GM13976 (cell line): ENCODE data around the gene DLAT.
"Not testable (repeated sequence)": the region's sequence is repeated elsewhere in the genome, so short reads cannot be mapped to it uniquely, and the experiment has no call there.

Source experiments
- DNase-seq: peaks from one replicate; pipeline ENCODE4 v3.0.0; 2012; ENCODE audit warnings: low spot score
- CTCF ChIP-seq: IDR thresholded peaks from 2 replicates; pipeline ENCODE4 v1.5.1; 2012; ENCODE audit warnings: borderline replicate concordance, mild to moderate bottlenecking; ENCODE audit not compliant: insufficient read depth; ENCODE audit errors: extremely low read depth, missing control alignments, control extremely low read depth
- in situ Hi-C: fragments of 300-500 bp; cut with MboI; formaldehyde crosslinking; loops from one replicate; pipeline ENCODE4 v1.12.0; 2022; ENCODE audit warnings: low sequenced_read_pairs, mixed read lengths, inconsistent platforms; ENCODE audit not compliant: unreplicated experiment

DLAT gene

GRCh38 chr11:112004389-112004788 is 20.8 kb upstream of the DLAT start:
- in situ Hi-C loops = no loop called here
- TF ChIP-seq CTCF = peak; percentile 61
- DNase-seq = peak; percentile 68

- no peak for TF ChIP-seq CTCF
- DNase-seq = no peak
- in situ Hi-C loops = no loop called here
Measured at GRCh38 chr11:112005422-112006094, 19.6 kb upstream of the DLAT start.

GRCh38 chr11:112006095-112006441 is 19.1 kb upstream of the DLAT start:
- DNase-seq, in situ Hi-C loops: not testable (repeated sequence)

GRCh38 chr11:112011451-112011850 is 13.8 kb upstream of the DLAT start:
- in situ Hi-C loops = not testable (repeated sequence)

GRCh38 chr11:112012874-112013273 is 12.3 kb upstream of the DLAT start:
- in situ Hi-C loops = no loop called here
- DNase-seq = no peak

More at GRCh38 chr11:112011451-112011850, 13.8 kb upstream of the DLAT start:
- DNase-seq = not testable (repeated sequence)

GRCh38 chr11:112013497-112014164 is 11.6 kb upstream of the DLAT start:
- in situ Hi-C loops = no loop called here
- TF ChIP-seq CTCF = no peak
- no peak for DNase-seq

More at GRCh38 chr11:112012874-112013273, 12.3 kb upstream of the DLAT start:
- no peak for TF ChIP-seq CTCF

GRCh38 chr11:112016088-112016764 is 9.0 kb upstream of the DLAT start:
- peak; percentile 47 for DNase-seq
- in situ Hi-C loops = no loop called here
- no peak for TF ChIP-seq CTCF
